Endodermal cell (in vitro differentiated cells): ENCODE measurements around the gene BPIFA3. TPM values are rescaled to one million over a fixed set of nuclear protein-coding genes. Genes with fewer than 3 reads are reported as not detected.

Source experiments
- DNase-seq: peaks from one replicate; pipeline ENCODE4 v3.0.0-alpha.2; 2017
- H3K27ac ChIP-seq: 2 replicates; pipeline ENCODE4 v1.5.1; 2013; ENCODE audit warnings: mild to moderate bottlenecking, low read depth, low read length, moderate library complexity
- H3K27me3 ChIP-seq: 2 replicates; pipeline ENCODE4 v1.6.1; 2013; ENCODE audit warnings: mild to moderate bottlenecking, low read length, moderate library complexity; ENCODE audit not compliant: insufficient read depth, control insufficient read depth, poor library complexity, severe bottlenecking
- H3K36me3 ChIP-seq: 2 replicates; pipeline ENCODE4 v1.7.0; 2013; ENCODE audit warnings: mild to moderate bottlenecking, low read length, moderate library complexity; ENCODE audit not compliant: control insufficient read depth, insufficient read depth
- H3K4me1 ChIP-seq: one replicate; pipeline ENCODE4 v1.7.0; 2013; ENCODE audit warnings: low read length; ENCODE audit not compliant: control insufficient read depth, insufficient read depth
- H3K4me3 ChIP-seq: 2 replicates; pipeline ENCODE4 v1.5.1; 2013; ENCODE audit warnings: mild to moderate bottlenecking, low read length, moderate library complexity
- H3K9ac ChIP-seq: 2 replicates; pipeline ENCODE4 v1.6.1; 2013; ENCODE audit warnings: mild to moderate bottlenecking, low read length, moderate library complexity; ENCODE audit not compliant: poor library complexity, severe bottlenecking; ENCODE audit errors: extremely low read depth
- H3K9me3 ChIP-seq: 2 replicates; pipeline ENCODE4 v1.6.1; 2013; ENCODE audit warnings: mild to moderate bottlenecking, low read length, moderate library complexity; ENCODE audit not compliant: control insufficient read depth
- H3K27ac Mint-ChIP-seq: 2 replicates; pipeline ENCODE4 v1.8.0; 2020; ENCODE audit warnings: mixed read lengths
- H3K27me3 Mint-ChIP-seq: 2 replicates; pipeline ENCODE4 v1.8.0; 2021; ENCODE audit warnings: mild to moderate bottlenecking, mixed read lengths; ENCODE audit not compliant: insufficient read depth
- H3K36me3 Mint-ChIP-seq: 2 replicates; pipeline ENCODE4 v1.8.0; 2020; ENCODE audit warnings: low read depth, mixed read lengths
- H3K4me1 Mint-ChIP-seq: 2 replicates; pipeline ENCODE4 v1.8.0; 2020; ENCODE audit warnings: mixed read lengths
- H3K4me3 Mint-ChIP-seq: 2 replicates; pipeline ENCODE4 v1.8.0; 2020; ENCODE audit warnings: mild to moderate bottlenecking, moderate library complexity, mixed read lengths
- H3K9me3 Mint-ChIP-seq: 2 replicates; pipeline ENCODE4 v1.8.0; 2020; ENCODE audit warnings: mild to moderate bottlenecking, mixed read lengths
- WGBS, 2 experiments: methylation state at CpG; one replicate each; pipeline versions ENCODE4 v1.1.5 to v1.1.7; 2013; ENCODE audit warnings: missing lambda C conversion rate in 2 of 2, mixed read lengths in 1 of 2; ENCODE audit not compliant: insufficient coverage in 1 of 2, insufficient read length in 1 of 2; 5-methylcytosine and 5-hydroxymethylcytosine counted together
- total RNA-seq, 2 donors: library from RNA; stranded (reverse); fragmentation: NEBNext Ultra II Directional in 1 of 2; extraction: Animal tissue kit (Norgen Biotek cat#: 25700) in 1 of 2; gene quantifications; 2 replicates in 1 of 2; 3 replicates in 1 of 2; pipeline ENCODE4 v1.2.1, GENCODE V29; 2021
- TF ChIP-seq, protein P1 (sequence below): fragments of 200-600 bp; sonication (generic); conservative IDR thresholded peaks from 2 replicates; pipeline ENCODE4 v1.5.0; 2021; ENCODE audit warnings: antibody characterized with exemption, mild to moderate bottlenecking

BPIFA3 gene
- total RNA-seq, 2 donors from 2014 or later, result not detected

GRCh38 chr20:33187491-33187890, 29.7 kb upstream of the BPIFA3 start:
- H3K36me3 Mint-ChIP-seq, result peaks cover 1% of the 10 kb centered on the region
- H3K27ac Mint-ChIP-seq, result no peak overlapping the region

GRCh38 chr20:33188421-33188820, 28.7 kb upstream of the BPIFA3 start:
- 87 to 90% methylated on average over 9 of the region's 9 CpGs for WGBS, 2 experiments
- no peaks in the 10 kb centered on the region for H3K36me3 ChIP-seq
- Mint-ChIP-seq H3K36me3 (peaks cover 1% of the 10 kb centered on the region), H3K27me3 (peaks cover 7% of the 10 kb centered on the region), H3K4me3 (no peak overlapping the region), H3K27ac (no peak overlapping the region), H3K4me1 (no peaks in the 10 kb centered on the region), H3K9me3 (peaks cover 27% of the 10 kb centered on the region)
- H3K27me3 ChIP-seq, result peaks cover 20% of the 10 kb centered on the region
- H3K9me3 ChIP-seq, result no peaks in the 10 kb centered on the region
- TF ChIP-seq, protein P1, sequence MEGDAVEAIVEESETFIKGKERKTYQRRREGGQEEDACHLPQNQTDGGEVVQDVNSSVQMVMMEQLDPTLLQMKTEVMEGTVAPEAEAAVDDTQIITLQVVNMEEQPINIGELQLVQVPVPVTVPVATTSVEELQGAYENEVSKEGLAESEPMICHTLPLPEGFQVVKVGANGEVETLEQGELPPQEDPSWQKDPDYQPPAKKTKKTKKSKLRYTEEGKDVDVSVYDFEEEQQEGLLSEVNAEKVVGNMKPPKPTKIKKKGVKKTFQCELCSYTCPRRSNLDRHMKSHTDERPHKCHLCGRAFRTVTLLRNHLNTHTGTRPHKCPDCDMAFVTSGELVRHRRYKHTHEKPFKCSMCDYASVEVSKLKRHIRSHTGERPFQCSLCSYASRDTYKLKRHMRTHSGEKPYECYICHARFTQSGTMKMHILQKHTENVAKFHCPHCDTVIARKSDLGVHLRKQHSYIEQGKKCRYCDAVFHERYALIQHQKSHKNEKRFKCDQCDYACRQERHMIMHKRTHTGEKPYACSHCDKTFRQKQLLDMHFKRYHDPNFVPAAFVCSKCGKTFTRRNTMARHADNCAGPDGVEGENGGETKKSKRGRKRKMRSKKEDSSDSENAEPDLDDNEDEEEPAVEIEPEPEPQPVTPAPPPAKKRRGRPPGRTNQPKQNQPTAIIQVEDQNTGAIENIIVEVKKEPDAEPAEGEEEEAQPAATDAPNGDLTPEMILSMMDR, result no peak
- no peak for DNase-seq
- H3K4me3 ChIP-seq, result no peak overlapping the region
- no peak overlapping the region for H3K9ac ChIP-seq
- no peaks in the 10 kb centered on the region for H3K4me1 ChIP-seq
- H3K27ac ChIP-seq, result no peak overlapping the region

More at GRCh38 chr20:33187491-33187890, 29.7 kb upstream of the BPIFA3 start:
- Mint-ChIP-seq H3K4me1 (no peaks in the 10 kb centered on the region), H3K4me3 (no peak overlapping the region), H3K27me3 (peaks cover 6% of the 10 kb centered on the region), H3K9me3 (peaks cover 33% of the 10 kb centered on the region)
- H3K27ac ChIP-seq, result no peak overlapping the region
- peaks cover 16% of the 10 kb centered on the region for H3K27me3 ChIP-seq
- 89 to 94% methylated on average over 3 to 4 of the region's 4 CpGs for WGBS, 2 experiments
- H3K4me1 ChIP-seq, result no peaks in the 10 kb centered on the region
- H3K9ac ChIP-seq, result no peak overlapping the region
- TF ChIP-seq, protein P1, result no peak
- DNase-seq, result no peak
- no peak overlapping the region for H3K4me3 ChIP-seq
- no peaks in the 10 kb centered on the region for H3K9me3 ChIP-seq
- H3K36me3 ChIP-seq, result no peaks in the 10 kb centered on the region

GRCh38 chr20:33191484-33191883, 25.7 kb upstream of the BPIFA3 start:
- Histone ChIP-seq H3K36me3 (no peaks in the 10 kb centered on the region), H3K27me3 (peaks cover 46% of the 10 kb centered on the region), H3K9ac (no peak overlapping the region), H3K9me3 (no peaks in the 10 kb centered on the region), H3K4me3 (no peak overlapping the region), H3K4me1 (no peaks in the 10 kb centered on the region), H3K27ac (no peak overlapping the region)
- TF ChIP-seq, protein P1, result no peak
- no peak overlapping the region for H3K4me3 Mint-ChIP-seq
- no peaks in the 10 kb centered on the region for H3K36me3 Mint-ChIP-seq
- no peaks in the 10 kb centered on the region for H3K4me1 Mint-ChIP-seq
- H3K27me3 Mint-ChIP-seq, result peaks cover 8% of the 10 kb centered on the region
- 46 to 74% methylated on average over 1 to 3 of the region's 3 CpGs for WGBS, 2 experiments
- no peak for DNase-seq
- no peak overlapping the region for H3K27ac Mint-ChIP-seq
- peaks cover 6% of the 10 kb centered on the region for H3K9me3 Mint-ChIP-seq
